ENCODE results near the gene POU2F2.

POU2F2 gene

GRCh38 chr19:42132030-42132628 lies at the start of gene POU2F2:
POU2F2 (minus strand) TSS chr19:42132446; CDS start chr19:42132411, 35 bp downstream.
- DNase-seq: peak; percentile 91

- no peak for DNase-seq
Measured at GRCh38 chr19:42178791-42179674, 46.8 kb upstream of the POU2F2 start.

DNA sequence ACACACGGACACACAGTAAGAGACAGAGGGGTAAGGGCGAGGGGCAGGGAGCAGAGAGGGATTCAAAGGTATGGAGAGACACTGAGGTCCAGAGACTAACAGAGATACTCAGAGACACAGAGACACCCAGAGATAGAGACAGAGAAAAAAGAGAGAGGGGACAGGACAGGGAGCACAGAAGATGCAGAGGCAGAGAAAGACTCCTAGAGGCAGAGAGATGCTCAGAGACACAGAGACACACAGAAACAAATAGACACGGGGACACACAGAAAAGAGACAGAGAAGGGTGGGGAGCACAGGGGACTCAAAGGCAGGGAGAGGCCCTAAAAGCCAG lies 45.4 kb upstream of the POU2F2 start:
- no peak for DNase-seq

- peak; percentile 72 for DNase-seq
Measured at GRCh38 chr19:42176990-42177685, 44.9 kb upstream of the POU2F2 start.

DNA sequence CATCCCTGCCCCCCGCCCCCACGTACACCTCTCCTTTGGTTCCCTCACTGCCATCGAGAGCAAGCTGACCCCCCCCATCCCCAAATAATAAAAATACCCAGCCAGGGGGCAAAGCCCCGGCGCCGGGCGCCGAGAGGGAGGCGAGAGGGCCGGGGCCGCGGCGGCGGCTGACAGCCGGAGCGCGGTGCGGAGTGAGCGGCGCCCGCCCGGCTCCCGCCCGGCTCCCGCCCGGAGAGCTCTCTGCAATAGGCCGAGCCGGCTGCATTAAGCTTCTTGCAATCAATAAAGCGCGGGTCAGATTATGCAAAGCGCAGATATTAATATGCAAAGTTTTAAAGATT lies 44.4 kb upstream of the POU2F2 start:
- DNase-seq: no peak

DNA sequence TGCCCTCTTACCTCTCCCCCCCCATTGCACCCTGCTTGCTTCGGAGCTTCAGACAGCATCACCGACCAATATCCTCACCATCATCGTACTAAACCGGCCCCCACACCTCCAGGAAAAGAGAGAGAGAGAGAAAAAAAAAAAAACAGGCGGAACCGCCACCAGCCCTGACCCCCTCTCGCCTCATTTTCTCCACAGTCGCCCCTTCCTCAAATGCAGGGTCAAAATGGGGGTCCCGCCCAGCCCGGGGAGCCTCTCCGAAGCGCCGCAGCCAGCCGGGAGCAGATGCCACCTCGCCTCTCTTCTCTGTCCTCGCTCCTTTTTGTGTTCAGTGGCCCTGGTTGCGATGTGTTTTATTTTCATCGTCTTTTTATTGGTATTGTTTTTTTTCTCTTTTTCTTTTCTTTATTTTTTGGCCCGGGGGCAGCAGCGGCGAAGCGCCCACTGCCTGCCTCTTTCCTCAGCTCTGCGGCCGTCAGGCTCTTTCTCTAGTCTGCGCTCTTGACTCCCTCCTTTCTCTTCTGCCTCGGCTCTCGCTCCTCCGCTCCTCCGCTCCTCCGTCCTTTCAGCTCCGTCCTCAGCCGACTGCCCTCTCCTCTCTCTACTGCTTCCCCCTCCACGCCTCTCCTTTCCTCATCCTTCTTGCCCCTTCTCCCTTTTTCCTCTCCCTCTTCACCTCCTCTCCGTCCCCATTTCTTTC lies 43.9 kb upstream of the POU2F2 start:
- no peak for DNase-seq

- no peak for DNase-seq
Measured at GRCh38 chr19:42174958-42175734, 42.9 kb upstream of the POU2F2 start.

- no peak for DNase-seq
Measured at GRCh38 chr19:42174188-42174587, 41.9 kb upstream of the POU2F2 start.

GRCh38 chr19:42173695-42174094 lies 41.4 kb upstream of the POU2F2 start:
- DNase-seq: no peak

DNA sequence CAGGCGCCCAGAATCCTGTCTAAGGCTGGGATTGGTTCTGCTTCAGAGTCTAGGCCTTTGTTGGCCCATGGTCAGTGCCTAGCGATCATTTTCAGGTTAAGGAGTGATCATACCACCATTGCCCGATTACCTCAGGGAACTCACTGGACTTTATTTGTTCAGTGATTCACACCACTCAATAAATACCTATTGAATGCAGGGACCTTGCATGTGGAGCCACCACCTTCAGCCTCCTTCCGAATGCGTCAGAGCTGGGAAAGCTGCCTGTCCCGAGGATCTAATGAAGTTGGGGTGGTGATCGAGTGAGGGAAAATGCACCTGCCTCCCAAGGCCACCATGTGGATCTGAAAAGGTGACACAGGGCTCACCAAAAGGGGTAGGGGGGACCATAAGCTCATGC lies 40.0 kb upstream of the POU2F2 start:
- DNase-seq: no peak

- no peak for DNase-seq
Measured at GRCh38 chr19:42170715-42171114, 38.5 kb upstream of the POU2F2 start.

DNA sequence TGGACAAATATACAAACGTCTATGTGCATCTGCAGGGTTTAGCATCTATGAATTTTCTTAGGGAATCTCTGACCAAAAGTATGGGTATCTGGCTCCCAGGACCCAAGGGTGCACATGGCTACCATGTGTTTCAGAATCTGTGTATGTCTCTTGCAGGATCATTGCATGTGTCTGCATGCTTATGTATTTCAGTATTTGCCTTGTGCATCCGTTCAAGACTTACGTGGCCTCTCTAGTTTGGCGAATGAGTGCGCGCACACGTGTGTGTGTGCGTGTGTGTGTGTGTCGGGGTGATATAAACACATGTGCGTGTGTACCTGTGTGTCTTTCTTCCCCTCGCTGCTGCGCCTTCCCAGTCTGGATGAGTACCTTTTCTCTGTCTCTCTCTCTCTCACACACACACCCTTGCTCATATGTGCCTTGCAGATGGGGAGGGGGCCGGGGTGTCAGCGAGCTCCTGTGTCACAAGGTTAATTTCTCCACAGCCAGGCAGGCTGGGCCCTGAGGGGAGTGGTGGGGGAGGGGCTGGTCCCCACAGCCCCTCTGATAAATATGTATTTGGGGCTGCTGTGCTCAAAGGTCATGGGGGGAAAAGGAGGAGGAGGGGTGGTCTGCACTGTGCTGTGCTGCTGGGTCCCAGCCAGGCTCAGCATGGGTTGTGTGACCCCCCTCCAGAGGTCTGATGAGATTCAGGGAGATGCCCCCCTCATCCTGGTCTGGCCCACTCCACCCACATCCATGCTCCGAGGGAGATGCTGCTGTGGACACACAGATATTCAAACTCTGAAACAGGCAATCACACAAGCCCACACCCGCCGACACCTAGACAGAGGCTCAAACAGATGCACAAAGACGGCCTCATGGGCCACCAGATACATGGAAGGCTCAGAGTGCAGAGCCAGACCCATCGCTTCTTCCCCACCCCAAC lies 37.5 kb upstream of the POU2F2 start:
- no peak for DNase-seq

DNA sequence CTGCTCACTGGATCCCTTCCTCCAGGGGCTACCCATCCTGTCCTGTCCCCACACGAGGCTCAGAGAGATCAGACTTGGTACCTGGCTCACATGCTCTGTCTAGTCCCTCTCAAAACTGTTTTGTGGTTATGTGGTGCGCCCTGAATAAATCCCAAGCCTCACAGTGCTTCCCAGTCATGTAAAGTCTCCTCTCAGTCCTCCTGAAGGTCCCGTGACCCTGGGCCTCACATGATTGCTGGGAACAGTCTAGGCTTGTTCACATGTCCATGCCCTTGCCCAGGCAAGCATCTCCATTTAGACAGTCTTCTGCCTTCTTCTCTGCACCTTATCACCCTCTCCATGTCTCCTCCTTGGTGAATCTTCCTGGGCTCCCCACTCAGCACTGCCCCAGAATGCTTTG lies 36.0 kb upstream of the POU2F2 start:
- DNase-seq: no peak

DNA sequence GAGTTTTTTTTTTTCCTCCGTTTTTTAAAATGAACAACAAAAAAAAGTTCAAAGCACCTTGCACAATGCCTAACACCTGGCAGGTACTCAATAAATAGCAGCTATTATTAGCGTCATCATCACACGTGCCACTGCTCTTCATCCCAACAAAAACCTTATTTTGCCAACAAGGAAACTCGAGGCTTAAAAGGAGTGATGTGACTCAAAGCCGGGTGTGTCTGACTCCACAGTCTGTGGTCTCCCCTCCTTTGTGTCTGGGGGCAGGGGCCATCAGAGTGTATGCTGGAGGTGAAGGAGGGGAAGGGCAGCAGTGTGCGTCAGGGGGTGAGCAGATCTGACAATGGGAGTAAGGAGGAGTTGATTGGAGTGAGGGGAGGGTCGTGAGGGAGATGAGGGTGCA lies 34.1 kb upstream of the POU2F2 start:
- no peak for DNase-seq

GRCh38 chr19:42165146-42165545 lies 32.9 kb upstream of the POU2F2 start:
- no peak for DNase-seq

GRCh38 chr19:42161616-42162263 lies 29.5 kb upstream of the POU2F2 start:
- DNase-seq: no peak

DNA sequence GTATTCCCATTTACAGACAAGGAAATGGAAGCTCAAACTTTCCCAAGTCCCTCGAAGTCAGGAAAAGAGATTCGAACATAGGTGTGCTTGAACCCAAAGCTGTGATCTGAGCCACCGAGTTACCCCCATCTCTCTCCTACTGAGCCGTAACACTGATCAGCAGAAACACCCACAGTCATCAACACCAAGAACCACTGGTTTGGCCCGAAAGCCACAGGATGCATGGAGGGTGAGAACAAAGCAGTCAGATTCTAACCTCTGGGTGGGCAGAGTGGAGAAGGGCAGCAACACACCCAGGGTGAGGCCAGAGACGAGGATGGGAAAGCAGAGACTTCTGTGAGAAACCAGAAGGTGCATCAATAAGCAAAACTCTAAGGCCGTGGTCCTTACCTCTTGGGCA lies 27.7 kb upstream of the POU2F2 start:
- no peak for DNase-seq

DNA sequence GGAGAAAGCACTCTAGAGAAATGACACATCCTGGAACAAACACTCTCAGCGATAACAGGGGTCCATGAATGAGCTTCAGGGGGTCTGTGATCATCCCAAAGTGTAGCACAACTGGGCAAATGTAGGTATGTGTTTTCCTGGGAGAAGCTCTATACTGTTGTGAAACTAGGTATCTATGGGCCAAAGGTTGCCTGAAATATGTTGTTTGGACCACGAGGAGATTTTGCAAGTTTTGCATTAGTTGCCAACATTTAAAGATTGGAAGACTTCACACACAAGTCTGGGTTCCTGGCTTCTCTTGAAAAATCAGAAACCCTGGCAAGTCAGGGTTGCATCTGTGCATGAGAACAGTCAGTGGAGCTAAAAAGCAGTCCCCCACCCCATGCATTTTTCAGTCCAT lies 26.7 kb upstream of the POU2F2 start:
- no peak for DNase-seq

DNA sequence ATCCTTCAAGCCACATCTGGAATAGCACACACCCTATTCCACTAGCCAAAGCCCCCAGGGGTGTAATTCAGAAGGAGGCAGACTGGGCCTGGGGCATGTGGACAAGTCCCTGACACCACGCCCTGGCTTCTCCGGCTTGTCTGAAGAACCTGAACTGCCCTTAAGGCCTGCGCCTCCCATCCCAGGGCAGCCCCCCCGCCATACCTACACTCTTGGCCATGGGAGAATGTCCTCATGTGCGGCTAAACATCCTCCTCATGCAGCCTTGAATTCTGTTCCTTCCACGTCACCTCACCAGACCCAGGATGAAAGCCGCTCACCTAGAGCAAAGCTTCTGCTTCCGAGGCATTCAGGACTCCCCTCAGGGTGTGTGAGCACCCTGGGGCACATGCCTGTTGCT lies 24.3 kb upstream of the POU2F2 start:
- no peak for DNase-seq

GRCh38 chr19:42155796-42156195 lies 23.6 kb upstream of the POU2F2 start:
- no peak for DNase-seq
